KOPT-K1 (cell line): ENCODE results near the gene KITLG.
"Not testable (repeated sequence)": the region's sequence is repeated elsewhere in the genome, so short reads cannot be mapped to it uniquely, and the experiment has no call there.

ENCODE experiments used
- H3K27ac ChIP-seq: fragments of 200-600 bp; sonication (generic); 2 replicates; pipeline ENCODE4 v1.5.1; 2016; ENCODE audit warnings: antibody characterized with exemption, mild to moderate bottlenecking, low read depth, low read length; ENCODE audit not compliant: poor library complexity, severe bottlenecking
- H3K36me3 ChIP-seq: fragments of 200-600 bp; sonication (generic); 2 replicates; pipeline ENCODE4 v1.5.1; 2017; ENCODE audit warnings: antibody characterized with exemption, mild to moderate bottlenecking, low read length, moderate library complexity; ENCODE audit not compliant: insufficient read depth
- H3K9me3 ChIP-seq: fragments of 200-600 bp; sonication (generic); 2 replicates; pipeline ENCODE4 v1.5.1; 2017; ENCODE audit warnings: antibody characterized with exemption, low read length, mild to moderate bottlenecking; ENCODE audit not compliant: insufficient read depth, poor library complexity, severe bottlenecking

KITLG gene

DNA sequence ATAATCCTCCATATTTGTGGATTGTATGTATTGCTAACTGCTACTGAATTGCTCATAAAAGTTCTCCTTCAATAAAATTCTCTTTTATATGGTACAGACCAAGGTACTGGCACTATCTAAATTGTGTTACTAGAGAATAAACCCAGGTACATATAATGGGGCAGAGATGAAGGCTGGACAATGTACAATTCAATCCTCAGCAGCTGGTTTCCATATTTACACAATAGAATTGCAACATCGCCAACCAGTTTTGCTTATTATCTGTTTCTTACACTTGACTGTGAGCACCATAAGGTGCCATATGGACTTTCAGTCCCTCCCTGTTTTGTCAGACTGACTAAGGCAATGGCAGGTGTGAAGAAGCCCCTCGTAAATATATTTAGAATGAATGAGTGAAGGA, 18.1 kb downstream of the KITLG start:
- Histone ChIP-seq H3K9me3 (no peaks in the 10 kb centered on the region), H3K36me3 (no peaks in the 10 kb centered on the region), H3K27ac (no peak overlapping the region)

DNA sequence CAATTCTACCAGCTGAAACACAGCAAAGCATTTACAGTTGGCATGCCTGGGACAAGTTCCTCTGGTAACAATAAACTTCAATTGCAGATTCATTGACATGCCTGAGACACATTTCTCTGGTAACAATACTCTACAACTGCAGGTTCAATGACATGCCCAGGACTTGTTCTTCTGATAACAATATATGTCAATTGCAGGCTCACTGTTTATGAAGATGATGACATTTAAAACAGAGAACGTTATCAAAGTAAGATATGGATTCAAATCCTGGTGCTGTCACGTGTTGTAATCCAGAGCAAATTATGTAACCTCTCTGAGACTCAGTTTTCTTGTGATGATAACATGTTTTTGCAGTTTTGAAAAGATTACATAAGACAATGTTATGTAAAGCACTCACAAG, 20.5 kb downstream of the KITLG start:
- Histone ChIP-seq H3K36me3 (no peaks in the 10 kb centered on the region), H3K9me3 (no peaks in the 10 kb centered on the region)

DNA sequence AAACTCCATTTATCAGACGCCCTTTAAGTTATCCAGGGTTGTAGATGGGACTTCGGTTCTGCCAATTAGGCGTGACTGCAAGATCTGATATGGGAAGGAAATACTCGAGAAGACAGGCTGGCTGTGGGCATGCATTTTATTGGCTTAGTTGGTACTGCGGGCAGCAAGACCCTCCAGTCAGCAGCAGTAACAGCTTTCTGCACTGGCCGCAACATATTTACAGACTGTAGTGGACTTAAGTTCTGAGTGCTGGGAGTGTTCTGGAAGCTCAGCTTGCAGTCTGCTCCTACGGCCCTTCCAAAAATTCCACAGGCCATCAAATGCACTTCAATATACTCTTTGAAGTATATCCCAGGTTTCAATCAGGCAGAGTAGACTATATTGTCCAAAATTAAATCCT, 21.1 kb downstream of the KITLG start:
- no peaks in the 10 kb centered on the region for H3K36me3 ChIP-seq

More for the DNA sequence above, 20.5 kb downstream of the KITLG start:
- H3K27ac ChIP-seq = no peak overlapping the region

DNA sequence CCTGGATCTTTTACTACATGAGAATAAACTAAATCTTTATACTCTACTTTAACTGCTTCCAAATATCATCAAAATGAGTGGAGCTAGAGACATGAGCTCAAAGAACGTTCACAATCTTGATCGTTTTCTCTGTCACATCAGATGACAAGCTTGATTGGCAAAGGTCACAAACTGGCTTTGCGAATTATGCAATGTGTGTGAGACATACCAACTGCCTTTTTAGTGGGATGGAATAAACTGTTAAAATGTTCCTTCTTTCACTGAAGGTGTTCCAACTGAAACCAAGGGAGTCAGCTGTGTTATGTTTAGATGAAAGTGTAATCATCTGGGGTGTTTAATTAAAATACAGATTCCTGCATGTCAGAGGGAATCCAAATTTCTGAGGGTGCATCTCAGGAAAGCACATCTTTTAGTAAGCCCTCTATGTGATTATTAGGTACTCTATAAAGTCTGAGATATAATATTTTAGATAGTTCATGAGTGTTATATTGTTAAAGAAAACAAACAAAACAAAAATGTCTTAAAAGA, 21.9 kb downstream of the KITLG start:
- Histone ChIP-seq H3K9me3 (no peaks in the 10 kb centered on the region), H3K36me3 (no peaks in the 10 kb centered on the region), H3K27ac (no peak overlapping the region)

More for the DNA sequence above, 21.1 kb downstream of the KITLG start:
- no peaks in the 10 kb centered on the region for H3K9me3 ChIP-seq
- no peak overlapping the region for H3K27ac ChIP-seq

DNA sequence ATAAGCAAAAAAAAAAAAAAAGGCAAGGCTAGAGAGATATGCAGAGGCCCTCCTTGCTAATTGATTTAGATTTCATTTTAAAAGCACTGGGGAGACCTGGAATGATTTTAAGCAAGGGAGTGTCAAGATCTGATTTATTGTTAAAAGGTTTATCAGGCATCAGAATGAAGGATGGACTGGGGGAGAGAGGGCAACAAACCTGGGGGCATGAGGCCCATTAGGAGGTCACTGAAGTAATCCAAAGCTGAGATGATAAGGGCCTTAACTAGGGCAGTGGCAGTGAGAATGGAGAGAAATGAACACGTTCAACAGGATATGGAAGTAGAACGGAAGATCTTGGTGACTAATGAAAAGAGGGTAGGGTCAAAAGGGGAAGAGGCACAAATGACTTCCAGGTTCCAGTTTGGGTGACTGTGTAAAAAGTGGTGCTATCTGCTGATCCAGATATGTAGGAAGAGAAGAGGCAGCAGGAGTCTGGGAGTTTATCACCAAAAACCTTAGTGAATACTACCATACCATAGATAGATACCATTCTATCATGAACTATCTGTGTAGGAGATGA, 24.0 kb downstream of the KITLG start:
- Histone ChIP-seq H3K27ac (no peak overlapping the region), H3K9me3 (no peaks in the 10 kb centered on the region), H3K36me3 (no peaks in the 10 kb centered on the region)

DNA sequence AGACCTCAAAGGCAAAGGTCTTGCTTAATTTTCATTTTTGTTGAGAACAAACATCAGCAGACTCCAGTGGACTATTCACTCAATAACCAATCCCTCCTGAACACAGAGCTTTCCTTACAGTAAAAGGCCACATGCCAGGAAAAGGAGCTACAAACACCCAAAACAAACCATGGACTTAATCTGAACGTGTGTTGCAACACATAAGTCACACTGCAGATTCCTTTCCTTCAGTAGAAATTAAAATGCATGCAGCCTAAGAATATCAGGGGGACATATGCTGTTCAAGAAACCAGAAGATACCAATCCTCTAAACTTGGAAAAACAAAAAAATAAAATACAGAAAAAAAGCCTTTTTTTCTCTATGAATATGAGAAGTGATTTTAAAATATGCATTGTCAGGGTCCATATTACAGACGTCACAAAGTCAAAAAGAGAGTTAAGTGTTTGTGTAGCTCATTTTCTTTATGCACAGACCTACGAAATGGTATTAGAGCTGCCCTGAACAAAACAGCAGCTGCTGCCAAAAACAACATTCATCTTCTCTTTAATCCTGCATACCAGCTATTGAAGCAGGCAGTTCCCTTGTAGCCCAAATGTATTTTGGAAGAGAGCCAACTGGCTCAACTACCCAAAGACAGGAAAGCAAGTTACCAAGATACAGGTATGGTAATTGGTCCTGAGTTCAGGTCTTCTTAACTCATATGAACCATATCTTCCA, 26.2 kb downstream of the KITLG start:
- H3K27ac ChIP-seq = no peak overlapping the region
- H3K36me3 ChIP-seq = no peaks in the 10 kb centered on the region
- no peaks in the 10 kb centered on the region for H3K9me3 ChIP-seq

DNA sequence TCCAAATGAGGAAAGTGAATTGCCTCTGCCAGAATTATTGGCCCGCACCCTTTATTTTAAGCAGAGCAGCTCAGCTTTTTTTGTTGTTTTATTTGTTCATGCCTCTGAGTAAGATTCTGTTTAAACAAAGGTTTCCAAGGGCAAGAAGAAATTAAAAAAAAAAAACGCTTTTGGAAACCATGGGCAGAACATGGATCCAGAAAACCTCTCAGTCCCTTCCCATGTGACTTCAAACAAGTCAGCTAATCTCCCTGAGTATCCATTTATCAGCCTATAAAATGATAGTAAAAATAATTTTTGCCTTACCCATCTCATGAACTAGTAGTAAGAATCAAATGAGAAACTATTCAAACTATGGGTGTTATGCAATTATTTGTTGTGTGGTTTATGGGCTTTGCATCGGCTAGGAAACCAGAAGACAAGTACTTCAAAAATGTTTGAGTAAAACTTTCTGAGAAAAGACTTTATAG, 27.6 kb downstream of the KITLG start:
- no peaks in the 10 kb centered on the region for H3K36me3 ChIP-seq
- H3K27ac ChIP-seq = no peak overlapping the region
- no peaks in the 10 kb centered on the region for H3K9me3 ChIP-seq

DNA sequence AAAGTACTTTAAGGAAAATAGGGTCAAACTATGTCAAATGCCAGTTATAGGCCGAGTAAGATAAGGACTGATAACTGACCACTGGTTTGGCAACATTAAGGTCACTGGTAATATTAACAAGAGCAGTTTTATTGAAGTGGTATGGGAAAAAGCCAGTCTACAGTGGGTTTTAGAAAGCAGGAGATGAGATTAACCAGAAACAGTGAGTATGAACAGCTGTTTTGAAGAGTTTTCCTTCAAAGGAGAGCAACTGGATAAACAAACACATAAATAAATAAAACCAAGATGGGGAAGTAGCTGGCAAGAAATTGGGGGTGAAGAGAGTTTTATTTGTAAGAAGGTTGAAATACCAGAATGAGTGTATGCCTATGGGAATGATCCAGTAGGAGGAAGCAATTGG, 30.3 kb downstream of the KITLG start:
- no peak overlapping the region for H3K27ac ChIP-seq

DNA sequence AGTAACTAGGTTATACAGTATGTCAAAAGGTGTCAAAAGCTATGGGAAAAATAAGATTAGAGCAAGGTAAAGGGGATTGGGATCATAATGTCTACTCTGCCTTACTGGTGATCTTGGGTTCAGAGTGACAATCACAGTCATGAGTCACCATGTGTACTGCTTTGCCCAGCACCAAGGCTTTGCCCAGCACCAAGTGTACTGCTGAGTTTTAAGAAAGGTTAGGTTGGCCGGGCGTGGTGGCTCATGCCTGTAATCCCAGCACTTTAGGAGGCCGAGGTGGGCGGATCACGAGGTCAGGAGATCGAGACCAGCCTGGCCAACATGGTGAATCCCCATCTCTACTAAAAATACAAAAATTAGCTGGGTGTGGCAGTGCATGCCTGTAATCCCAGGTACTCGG, 32.3 kb downstream of the KITLG start:
- not testable (repeated sequence) for H3K9me3 ChIP-seq, H3K36me3 ChIP-seq, H3K27ac ChIP-seq

More for the DNA sequence above, 30.3 kb downstream of the KITLG start:
- Histone ChIP-seq H3K36me3 (no peaks in the 10 kb centered on the region), H3K9me3 (no peaks in the 10 kb centered on the region)

DNA sequence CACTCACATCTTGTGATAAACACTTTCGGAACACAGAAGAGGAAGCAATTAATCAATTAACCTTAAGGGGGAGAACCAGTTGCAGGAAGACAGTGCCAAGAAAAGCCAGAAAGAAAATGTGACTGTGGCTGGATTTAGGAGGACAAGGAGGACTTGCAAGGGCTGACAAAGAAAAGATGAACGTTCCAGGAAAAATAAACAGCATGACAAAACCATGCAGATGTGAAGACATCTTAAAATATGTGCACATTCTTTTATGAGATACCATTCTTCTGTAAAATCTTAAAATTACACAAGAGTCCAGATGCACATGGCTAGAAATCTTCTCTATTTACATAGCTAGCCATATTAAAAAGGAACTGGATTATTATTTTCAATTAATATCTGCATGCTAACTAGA, 33.4 kb downstream of the KITLG start:
- H3K9me3 ChIP-seq = no peaks in the 10 kb centered on the region
- H3K36me3 ChIP-seq = no peaks in the 10 kb centered on the region
- H3K27ac ChIP-seq = no peak overlapping the region

DNA sequence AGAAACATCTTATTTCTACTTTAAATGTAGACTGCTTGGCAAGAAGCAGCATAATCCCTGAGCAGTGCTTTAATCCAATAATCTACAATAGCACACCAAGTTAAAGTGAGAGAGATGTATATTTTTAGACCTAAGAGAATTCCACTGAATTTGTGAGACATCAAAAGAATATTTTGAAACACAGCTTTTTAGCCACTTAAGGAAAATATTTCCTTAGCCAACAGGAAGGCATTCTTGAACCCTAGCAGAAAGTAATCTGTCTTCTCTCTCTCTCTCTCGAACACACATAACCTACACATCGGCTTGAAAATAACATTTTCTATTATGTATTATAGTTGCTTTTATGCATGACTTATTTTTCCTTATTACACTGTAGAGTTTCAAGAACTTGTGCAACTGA, 34.0 kb downstream of the KITLG start:
- Histone ChIP-seq H3K27ac (no peak overlapping the region), H3K9me3 (no peaks in the 10 kb centered on the region), H3K36me3 (no peaks in the 10 kb centered on the region)

DNA sequence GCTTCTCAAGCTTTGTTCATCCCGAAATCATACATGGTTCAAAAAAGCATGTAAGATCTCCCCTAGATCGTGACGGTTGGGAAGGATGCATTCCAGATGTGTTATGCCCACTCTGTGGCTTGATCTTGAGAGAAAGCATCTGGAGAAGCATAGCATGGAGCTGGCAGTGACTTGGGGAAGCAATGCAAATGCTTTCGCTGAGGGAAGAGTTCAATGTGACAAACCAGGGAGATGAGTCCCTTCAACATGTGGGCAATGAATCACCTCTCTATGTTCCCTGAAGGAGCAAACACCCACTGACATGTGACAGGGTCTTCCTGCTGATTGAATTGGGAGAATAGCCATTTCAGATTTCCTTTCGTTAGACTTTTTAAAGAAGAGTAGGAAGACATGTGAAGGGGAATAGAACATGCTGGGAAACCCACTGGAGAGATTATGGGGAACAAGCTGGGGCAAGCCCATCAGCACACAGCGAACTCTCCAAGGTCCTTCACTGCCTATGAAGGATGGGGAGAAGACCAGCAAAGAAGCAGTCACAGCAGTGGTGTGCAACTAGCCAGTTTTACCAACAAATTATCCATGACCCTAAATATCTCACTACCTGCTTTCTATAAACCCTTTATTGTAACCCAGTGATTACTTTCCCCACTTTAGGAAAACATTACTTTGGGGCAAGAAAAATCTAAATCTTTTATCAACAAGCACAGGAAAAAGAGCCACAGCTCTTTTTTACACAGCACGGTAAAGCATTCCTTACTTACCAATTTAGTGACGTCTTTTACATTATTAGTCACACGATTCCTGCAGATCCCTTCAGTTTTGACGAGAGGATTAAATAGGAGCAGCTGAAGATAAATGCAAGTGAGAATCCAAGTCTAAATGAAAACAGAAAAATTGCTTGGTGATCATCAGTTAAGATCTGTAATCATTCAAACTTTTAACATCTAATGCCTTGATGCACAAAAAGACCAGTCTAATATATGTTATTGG, 35.0 kb downstream of the KITLG start:
- H3K36me3 ChIP-seq = no peaks in the 10 kb centered on the region
- H3K27ac ChIP-seq = no peak overlapping the region
- H3K9me3 ChIP-seq = no peaks in the 10 kb centered on the region

DNA sequence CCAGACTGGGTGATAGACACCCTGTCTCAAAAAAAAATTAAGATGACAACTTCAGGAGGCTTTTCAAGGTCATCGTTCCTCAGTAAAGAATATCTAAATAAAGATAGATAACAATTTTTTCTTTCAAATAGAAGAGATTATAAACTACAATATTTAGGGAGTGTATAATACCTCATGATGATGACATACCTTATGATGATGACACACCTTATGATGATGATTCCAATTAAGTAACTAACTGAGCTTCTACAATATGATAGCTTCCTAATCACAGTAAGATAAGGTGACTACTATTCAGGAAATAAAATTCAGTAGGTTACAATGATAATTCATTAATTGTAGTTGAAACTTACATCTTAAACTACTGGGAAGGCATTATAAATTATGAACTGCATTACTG, 40.4 kb downstream of the KITLG start:
- no peaks in the 10 kb centered on the region for H3K9me3 ChIP-seq
- no peaks in the 10 kb centered on the region for H3K36me3 ChIP-seq
- no peak overlapping the region for H3K27ac ChIP-seq

DNA sequence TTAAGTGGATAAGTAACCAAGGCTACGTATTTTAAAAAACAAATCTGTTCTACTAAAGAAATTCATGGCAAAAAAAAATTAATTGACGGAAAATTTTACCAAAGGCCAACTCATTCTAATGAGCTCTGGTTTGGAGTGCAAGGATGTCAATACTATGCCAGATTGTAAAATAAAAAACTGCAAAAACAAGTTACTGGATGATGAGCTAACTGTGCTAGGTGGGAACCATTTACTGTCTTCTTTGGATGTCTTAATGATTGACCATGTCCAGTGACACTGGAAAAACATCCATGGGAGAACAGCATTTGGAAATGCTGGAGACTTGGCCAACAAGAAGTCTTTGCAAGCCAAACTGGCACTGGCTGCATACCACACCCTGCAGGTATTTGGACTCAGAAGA, 41.6 kb downstream of the KITLG start:
- no peaks in the 10 kb centered on the region for H3K9me3 ChIP-seq
- H3K27ac ChIP-seq = no peak overlapping the region
- no peaks in the 10 kb centered on the region for H3K36me3 ChIP-seq

DNA sequence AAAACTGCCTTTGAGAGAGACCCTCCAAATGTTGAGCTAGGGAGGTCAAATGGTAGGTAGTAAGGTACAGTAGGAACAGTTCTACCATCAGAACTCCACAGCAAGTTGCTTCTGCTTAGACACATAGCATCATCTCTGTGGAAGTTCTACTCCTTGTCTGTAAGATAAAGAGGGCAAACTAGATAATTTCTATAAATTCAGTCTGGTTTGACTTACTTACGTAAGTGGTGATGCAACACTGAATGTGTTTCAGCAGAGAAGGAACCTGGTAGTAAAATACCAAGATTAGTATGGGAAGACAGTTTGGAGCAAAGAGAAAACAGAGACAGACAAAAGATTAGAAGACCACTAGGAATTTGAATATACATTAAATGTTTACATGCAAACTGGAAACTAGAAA, 42.0 kb downstream of the KITLG start:
- Histone ChIP-seq H3K36me3 (no peaks in the 10 kb centered on the region), H3K27ac (no peak overlapping the region)

More for the DNA sequence above, 42.0 kb downstream of the KITLG start:
- H3K9me3 ChIP-seq = no peaks in the 10 kb centered on the region
